HEK293 (cell line): ENCODE measurements around the gene TSPAN11.

Experiments
- CTCF ChIP-seq: fragments of 450-650 bp; formaldehyde crosslinking; IDR thresholded peaks from 2 replicates; pipeline ENCODE4 v1.5.1; 2016; ENCODE audit warnings: missing biosample characterization, missing genetic modification characterization
- HOXA7 ChIP-seq: sonication (generic); formaldehyde crosslinking; IDR thresholded peaks from 2 replicates; pipeline ENCODE4 v1.8.1; 2022; ENCODE audit warnings: missing genetic modification reagents, borderline replicate concordance
- KLF16 ChIP-seq: fragments of 450-650 bp; formaldehyde crosslinking; IDR thresholded peaks from 2 replicates; pipeline ENCODE4 v1.5.1; 2017; ENCODE audit warnings: missing biosample characterization, missing genetic modification characterization
- KLF17 ChIP-seq: fragments of 450-650 bp; formaldehyde crosslinking; IDR thresholded peaks from 2 replicates; pipeline ENCODE4 v1.5.1; 2016; ENCODE audit warnings: missing biosample characterization, missing genetic modification characterization
- PRDM1 ChIP-seq: fragments of 450-650 bp; formaldehyde crosslinking; IDR thresholded peaks from 2 replicates; pipeline ENCODE4; 2016; ENCODE audit warnings: missing biosample characterization, missing genetic modification characterization
- TCF7L2 ChIP-seq: IDR thresholded peaks from 2 replicates; pipeline ENCODE4 v1.6.1; 2011; ENCODE audit warnings: low read depth, mild to moderate bottlenecking, inconsistent platforms, low read length, moderate library complexity, borderline replicate concordance
- ZFHX2 ChIP-seq: fragments of 450-650 bp; formaldehyde crosslinking; conservative IDR thresholded peaks from 2 replicates; pipeline ENCODE4 v1.5.1; 2016; ENCODE audit warnings: missing biosample characterization, missing genetic modification characterization
- ZNF704 ChIP-seq: fragments of 450-650 bp; formaldehyde crosslinking; IDR thresholded peaks from 2 replicates; pipeline ENCODE4 v1.5.1; 2016; ENCODE audit warnings: missing biosample characterization, missing genetic modification characterization

- TF ChIP-seq ZFHX2 (tag by site-specific recombination) (no peak), PRDM1 (tag by site-specific recombination) (no peak), CTCF (tag by site-specific recombination) (no peak), TCF7L2 (no peak), ZNF704 (tag by site-specific recombination) (no peak), HOXA7 (CRISPR knock-in tag) (no peak), KLF17 (tag by site-specific recombination) (no peak), KLF16 (tag by site-specific recombination) (no peak)
Measured at GRCh38 chr12:31002361-31002725, 75.8 kb downstream of the TSPAN11 start.
